IMR-90 (cell line): ENCODE results near the gene PLA2G2A. TPM values are rescaled to one million over a fixed set of nuclear protein-coding genes. Genes with fewer than 3 reads are reported as not detected.

Source experiments
- ATAC-seq: fragments of 200-7000 bp; cut with Tn5 transposase; 2 replicates; pipeline ENCODE4 v1.9.1; 2020; ENCODE audit warnings: low read depth, mild to moderate bottlenecking, moderate library complexity
- BruUV-seq: library from RNA; stranded (reverse); fragments of 400-500 nt; replicated peaks from 2 replicates; lab custom pipeline; 2021; lab: Mats Ljungman, UMichigan
- CTCF ChIA-PET: fragments of 300-600 bp; formaldehyde crosslinking; extraction: SDS; loops from one replicate; lab custom pipeline; 2021; ENCODE audit warnings: antibody characterized with exemption; lab: Yijun Ruan, JAX
- POLR2A ChIA-PET: fragments of 300-600 bp; sonication (Branson Sonifier 250); formaldehyde crosslinking; loops from one replicate; lab custom pipeline; 2022; ENCODE audit warnings: antibody characterized with exemption; ENCODE audit not compliant: unreplicated experiment; lab: Charles Lee
- DNase-seq: peaks from one replicate; pipeline ENCODE4 v3.0.0; 2013
- H2AFZ ChIP-seq: replicated peaks from 2 replicates; pipeline ENCODE3; 2013; ENCODE audit warnings: low read length, mild to moderate bottlenecking; ENCODE audit not compliant: poor library complexity
- H2AK5ac ChIP-seq: 2 replicates; pipeline ENCODE4 v1.6.1; 2013; ENCODE audit warnings: low read depth, low read length, inconsistent platforms
- H2AK9ac ChIP-seq: replicated peaks from 2 replicates; pipeline ENCODE3; 2013; ENCODE audit warnings: mild to moderate bottlenecking, low read depth, low read length, moderate library complexity; ENCODE audit not compliant: poor library complexity
- H2BK120ac ChIP-seq: 2 replicates; pipeline ENCODE4 v1.6.1; 2013; ENCODE audit warnings: low read depth, low read length, inconsistent platforms
- H2BK15ac ChIP-seq: 3 replicates; pipeline ENCODE4 v1.6.1; 2013; ENCODE audit warnings: low read depth, low read length, inconsistent platforms
- H2BK20ac ChIP-seq: 2 replicates; pipeline ENCODE4 v1.6.1; 2013; ENCODE audit warnings: low read depth, mild to moderate bottlenecking, inconsistent platforms, low read length, moderate library complexity
- H2BK5ac ChIP-seq: 2 replicates; pipeline ENCODE4 v1.6.1; 2013; ENCODE audit warnings: mild to moderate bottlenecking, low read depth, low read length, inconsistent platforms; ENCODE audit not compliant: poor library complexity, severe bottlenecking
- H3K14ac ChIP-seq: replicated peaks from 2 replicates; pipeline ENCODE4 v1.6.1; 2013; ENCODE audit warnings: low read depth, low read length, inconsistent platforms
- H3K18ac ChIP-seq: 2 replicates; pipeline ENCODE4 v1.6.1; 2013; ENCODE audit warnings: low read depth, low read length, control low read depth
- H3K23ac ChIP-seq: 2 replicates; pipeline ENCODE4 v1.6.1; 2013; ENCODE audit warnings: low read depth, low read length, inconsistent platforms
- H3K27ac ChIP-seq: 2 replicates; pipeline ENCODE4 v1.5.1; 2013; ENCODE audit warnings: mild to moderate bottlenecking, control low read depth, low read length; ENCODE audit not compliant: insufficient read depth
- H3K27me3 ChIP-seq: 2 replicates; pipeline ENCODE4 v1.6.1; 2013; ENCODE audit warnings: low read length; ENCODE audit not compliant: control insufficient read depth, insufficient read depth
- H3K36me3 ChIP-seq: 2 replicates; pipeline ENCODE4 v1.6.1; 2013; ENCODE audit warnings: low read length, mixed read lengths; ENCODE audit not compliant: control insufficient read depth, insufficient read depth
- H3K4ac ChIP-seq: 2 replicates; pipeline ENCODE4 v1.6.1; 2013; ENCODE audit warnings: low read depth, low read length, inconsistent platforms
- H3K4me1 ChIP-seq: 2 replicates; pipeline ENCODE4 v1.6.1; 2013; ENCODE audit warnings: low read length, mixed read lengths; ENCODE audit not compliant: control insufficient read depth, insufficient read depth
- H3K4me2 ChIP-seq: 2 replicates; pipeline ENCODE4 v1.6.1; 2013; ENCODE audit warnings: low read depth, mild to moderate bottlenecking, control low read depth, low read length, moderate library complexity
- H3K4me3 ChIP-seq: 2 replicates; pipeline ENCODE4 v1.5.1; 2013; ENCODE audit warnings: low read depth, mild to moderate bottlenecking, control low read depth, low read length, moderate library complexity; ENCODE audit not compliant: insufficient read depth
- H3K56ac ChIP-seq: 2 replicates; pipeline ENCODE4 v1.6.1; 2013; ENCODE audit warnings: low read length, inconsistent platforms; ENCODE audit not compliant: insufficient read depth; ENCODE audit errors: extremely low read depth
- H3K79me1 ChIP-seq, 2 experiments: 2 replicates each; pipeline ENCODE4 v1.6.1; 2013; ENCODE audit warnings: low read length in 2 of 2, inconsistent platforms in 1 of 2, low read depth in 1 of 2
- H3K9ac ChIP-seq: 2 replicates; pipeline ENCODE4 v1.6.1; 2013; ENCODE audit warnings: low read depth, low read length, control low read depth
- H3K9me1 ChIP-seq: 2 replicates; pipeline ENCODE4 v1.6.1; 2013; ENCODE audit warnings: low read length, inconsistent platforms; ENCODE audit not compliant: insufficient read depth
- H3K9me3 ChIP-seq: 2 replicates; pipeline ENCODE4 v1.6.1; 2013; ENCODE audit warnings: low read length; ENCODE audit not compliant: control insufficient read depth, insufficient read depth
- H4K20me1 ChIP-seq: 2 replicates; pipeline ENCODE4 v1.6.1; 2013; ENCODE audit warnings: low read length, inconsistent platforms; ENCODE audit not compliant: insufficient read depth
- H4K5ac ChIP-seq: 2 replicates; pipeline ENCODE4 v1.6.1; 2013; ENCODE audit warnings: mild to moderate bottlenecking, low read depth, low read length, control low read depth
- H4K8ac ChIP-seq, 2 experiments: 2 replicates each; pipeline ENCODE4 v1.6.1; 2013; ENCODE audit warnings: low read depth in 2 of 2, low read length in 2 of 2, control low read depth in 1 of 2, inconsistent platforms in 1 of 2
- H4K91ac ChIP-seq: 2 replicates; pipeline ENCODE4 v1.6.1; 2013; ENCODE audit warnings: low read depth, low read length, inconsistent platforms; ENCODE audit not compliant: insufficient read depth
- BHLHE40 ChIP-seq: fragments of 150-350 bp; IDR thresholded peaks from 2 replicates; pipeline ENCODE4 v1.6.1; 2016; ENCODE audit warnings: mild to moderate bottlenecking, low read depth, low read length
- CEBPB ChIP-seq: IDR thresholded peaks from 2 replicates; pipeline ENCODE4 v1.6.1; 2012; ENCODE audit warnings: low read depth, low read length, improper control_type of control experiment
- CTCF ChIP-seq: conservative IDR thresholded peaks from 2 replicates; pipeline ENCODE4 v1.5.1; 2012; ENCODE audit warnings: mild to moderate bottlenecking, low read depth, low read length, improper control_type of control experiment
- MAFK ChIP-seq: IDR thresholded peaks from 2 replicates; pipeline ENCODE4 v1.6.1; 2012; ENCODE audit warnings: low read depth, low read length, improper control_type of control experiment
- MAZ ChIP-seq: IDR thresholded peaks from 2 replicates; pipeline ENCODE4 v1.6.1; 2012; ENCODE audit warnings: low read depth, mild to moderate bottlenecking, low read length, improper control_type of control experiment, moderate library complexity, borderline replicate concordance
- RAD21 ChIP-seq: IDR thresholded peaks from 2 replicates; pipeline ENCODE4 v1.6.1; 2012; ENCODE audit warnings: low read length, improper control_type of control experiment
- RFX5 ChIP-seq: IDR thresholded peaks from 2 replicates; pipeline ENCODE4 v1.8.0; 2012; ENCODE audit warnings: low read depth, mild to moderate bottlenecking, low read length, moderate library complexity
- USF2 ChIP-seq: fragments of 150-350 bp; IDR thresholded peaks from 2 replicates; pipeline ENCODE4 v1.6.1; 2017; ENCODE audit warnings: mild to moderate bottlenecking, antibody characterized with exemption, low read length, low read depth
- WGBS, 2 experiments: methylation state at CpG; one replicate each; pipeline versions ENCODE4 v1.1.5 to v1.1.7; 2013; ENCODE audit warnings: missing lambda C conversion rate in 2 of 2; ENCODE audit not compliant: insufficient read length in 1 of 2; ENCODE audit errors: extremely low coverage in 2 of 2; 5-methylcytosine and 5-hydroxymethylcytosine counted together
- dilution Hi-C: fragments of 300-500 bp; cut with HindIII; formaldehyde crosslinking; loops from one replicate; pipeline ENCODE4 v1.14.3; 2018; ENCODE audit warnings: low sequenced_read_pairs; ENCODE audit not compliant: unreplicated experiment
- in situ Hi-C: fragments of 300-500 bp; cut with MboI; formaldehyde crosslinking; loops from 3 replicates; pipeline ENCODE4 v1.14.3; 2019; ENCODE audit warnings: low sequenced_read_pairs, inconsistent platforms, mixed read lengths
- intact Hi-C: fragments of 100-400 bp; cut with micrococcal nuclease; formaldehyde crosslinking; loops from 2 replicates; pipeline ENCODE4 v1.10.0; 2022
- polyA plus RNA-seq, 3 experiments: library from polyadenylated mRNA; depleted of rRNA; stranded (reverse); fragments of >200 nt; gene quantifications; 2 replicates each; pipeline ENCODE4 v1.2.3, GENCODE V29; 2012; ENCODE audit warnings: low replicate concordance in 1 of 3
- total RNA-seq: library from RNA; depleted of rRNA; stranded (reverse); fragments of >200 nt; gene quantifications from 2 replicates; pipeline ENCODE4 v1.2.3, GENCODE V29; 2012

PLA2G2A gene
- total and polyA plus RNA-seq, 2 of the 4 experiments (the other 2 are of a cell fraction), result not detected

- H2AFZ ChIP-seq, result no peak overlapping the region
- H3K36me3 ChIP-seq, result no peaks in the 10 kb centered on the region
- dilution Hi-C loops, result no loop called here
- no peak overlapping the region for H3K4me2 ChIP-seq
- H3K14ac ChIP-seq, result no peak overlapping the region
- H2BK120ac ChIP-seq, result no peak overlapping the region
- intact Hi-C loops, result no loop called here
- no peaks in the 10 kb centered on the region for H3K9me3 ChIP-seq
- DNase-seq (no peak), ATAC-seq (no peak)
- no peak overlapping the region for H2BK20ac ChIP-seq
- WGBS, 2 experiments, result no CpG with 5 or more reads among the region's 1 CpG
- no peak overlapping the region for H3K27ac ChIP-seq
- no peak for TF ChIP-seq USF2
- TF ChIP-seq MAFK, result no peak
- TF ChIP-seq MAZ, result no peak
- no peak for TF ChIP-seq CEBPB
- no peak for TF ChIP-seq CTCF
- no peak for TF ChIP-seq RAD21
- no peak for TF ChIP-seq BHLHE40
- TF ChIP-seq RFX5, result no peak
- H3K4me1 ChIP-seq, result no peaks in the 10 kb centered on the region
- ChIA-PET POLR2A (no interaction called here), CTCF (no interaction called here)
- H3K27me3 ChIP-seq, result no peaks in the 10 kb centered on the region
- H3K9me1 ChIP-seq, result no peaks in the 10 kb centered on the region
- no peak overlapping the region for H2AK5ac ChIP-seq
- H3K4me3 ChIP-seq, result no peak overlapping the region
- no peak overlapping the region for H3K56ac ChIP-seq
- H4K91ac ChIP-seq, result no peak overlapping the region
- in situ Hi-C loops, result no loop called here
- BruUV-seq, result no TSS peak
- no peak overlapping the region for H2BK15ac ChIP-seq
- no peak overlapping the region for H2AK9ac ChIP-seq
- H3K23ac ChIP-seq, result no peak overlapping the region
- H4K8ac ChIP-seq, result no peak overlapping the region
- H2BK5ac ChIP-seq, result no peak overlapping the region
- H3K79me1 ChIP-seq, result no peaks in the 10 kb centered on the region
- no peak overlapping the region for H3K9ac ChIP-seq
- no peak overlapping the region for H4K5ac ChIP-seq
- H3K18ac ChIP-seq, result no peak overlapping the region
- no peaks in the 10 kb centered on the region for H4K20me1 ChIP-seq
- no peak overlapping the region for H3K4ac ChIP-seq
Observed at GRCh38 chr1:20017741-20018140, 38.3 kb upstream of the PLA2G2A start.
